AG04450 (cell line): ENCODE results near the gene CDKAL1. TPM values are rescaled to one million over a fixed set of nuclear protein-coding genes. Genes with fewer than 3 reads are reported as not detected.

Experiments used
- CTCF ChIA-PET: fragments of 300-600, 350-600 bp; formaldehyde crosslinking; extraction: SDS; loops from one replicate; lab custom pipeline; 2022; ENCODE audit warnings: antibody characterized with exemption, inconsistent platforms; lab: Charles Lee
- POLR2A ChIA-PET: fragments of 350-600 bp; formaldehyde crosslinking; extraction: SDS; loops from one replicate; lab custom pipeline; 2021; ENCODE audit warnings: antibody characterized with exemption, inconsistent platforms; lab: Yijun Ruan, JAX
- DNase-seq: peaks from one replicate; pipeline ENCODE4 v3.0.0-alpha.2; 2011; ENCODE audit warnings: low read depth, low spot score
- H3K27ac ChIP-seq: one replicate; pipeline ENCODE4 v1.5.1; 2012; ENCODE audit warnings: low read depth, low read length, control low read depth
- H3K27me3 ChIP-seq: one replicate; pipeline ENCODE4 v1.6.0; 2012; ENCODE audit warnings: low read length; ENCODE audit not compliant: control insufficient read depth, insufficient read depth
- H3K4me3 ChIP-seq: 2 replicates; pipeline ENCODE4 v1.5.1; 2011; ENCODE audit warnings: mild to moderate bottlenecking, low read depth, low read length, control low read depth
- H3K9me3 ChIP-seq: 2 replicates; pipeline ENCODE4 v1.5.1; 2012; ENCODE audit warnings: low read length; ENCODE audit not compliant: control insufficient read depth, insufficient read depth
- polyA plus RNA-seq: library from polyadenylated mRNA; depleted of rRNA; stranded (reverse); fragments of >200 nt; gene quantifications from 2 replicates; pipeline ENCODE4 v1.2.3, GENCODE V29; 2011
- TF ChIP-seq, protein P1 (sequence below): IDR thresholded peaks from 2 replicates; pipeline ENCODE4 v1.5.1; 2011; ENCODE audit warnings: low read depth, low read length, control low read depth, inconsistent platforms

Gene CDKAL1
- polyA plus RNA-seq, 1 experiment, result 9.2 TPM

DNA sequence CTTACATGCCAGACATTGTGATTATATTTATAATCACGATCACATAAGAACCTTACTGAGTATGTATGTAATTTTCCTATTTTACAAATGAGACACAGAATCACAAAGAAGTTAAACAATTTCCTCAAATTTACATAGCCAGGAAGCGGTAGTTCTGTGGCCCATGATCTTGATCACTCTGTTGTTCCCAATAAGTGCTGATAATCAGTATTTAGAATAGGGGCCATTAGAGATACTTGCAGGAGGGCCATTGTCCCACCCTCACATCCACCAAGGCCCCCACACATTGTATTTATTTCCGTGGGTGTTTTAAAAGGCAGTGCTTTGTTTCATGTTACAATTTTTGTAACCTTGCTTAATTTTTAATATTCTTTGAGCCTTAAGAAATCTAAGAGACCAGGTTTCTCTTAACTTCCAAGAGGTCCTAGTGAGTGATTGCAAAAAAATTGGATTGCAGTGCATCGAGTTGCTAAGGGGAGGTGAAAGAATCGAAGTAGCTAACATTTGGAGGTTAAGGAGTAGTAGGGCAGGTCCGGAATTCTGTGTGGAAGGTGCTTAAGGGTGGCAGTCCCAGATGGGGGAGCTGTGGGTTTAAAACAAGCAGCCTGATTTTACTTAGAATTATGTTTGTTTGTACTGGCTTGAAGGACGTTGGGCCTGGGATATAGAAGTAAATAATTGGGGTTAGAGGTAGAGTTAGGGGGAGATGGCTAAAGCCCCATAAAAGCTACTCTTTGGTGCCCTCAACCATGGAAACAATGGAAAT, 339.4 kb downstream of the CDKAL1 start:
- CTCF ChIA-PET, result interaction anchor here (0.6 to 2.6 kb wide), 2 partner anchors 330 to 716 kb away, joined by 6 to 15 read pairs; no protein-coding TSS in a partner anchor
- Histone ChIP-seq H3K4me3 (no peak overlapping the region), H3K9me3 (no peaks in the 10 kb centered on the region), H3K27me3 (no peaks in the 10 kb centered on the region), H3K27ac (no peak overlapping the region)
- TF ChIP-seq, protein P1, sequence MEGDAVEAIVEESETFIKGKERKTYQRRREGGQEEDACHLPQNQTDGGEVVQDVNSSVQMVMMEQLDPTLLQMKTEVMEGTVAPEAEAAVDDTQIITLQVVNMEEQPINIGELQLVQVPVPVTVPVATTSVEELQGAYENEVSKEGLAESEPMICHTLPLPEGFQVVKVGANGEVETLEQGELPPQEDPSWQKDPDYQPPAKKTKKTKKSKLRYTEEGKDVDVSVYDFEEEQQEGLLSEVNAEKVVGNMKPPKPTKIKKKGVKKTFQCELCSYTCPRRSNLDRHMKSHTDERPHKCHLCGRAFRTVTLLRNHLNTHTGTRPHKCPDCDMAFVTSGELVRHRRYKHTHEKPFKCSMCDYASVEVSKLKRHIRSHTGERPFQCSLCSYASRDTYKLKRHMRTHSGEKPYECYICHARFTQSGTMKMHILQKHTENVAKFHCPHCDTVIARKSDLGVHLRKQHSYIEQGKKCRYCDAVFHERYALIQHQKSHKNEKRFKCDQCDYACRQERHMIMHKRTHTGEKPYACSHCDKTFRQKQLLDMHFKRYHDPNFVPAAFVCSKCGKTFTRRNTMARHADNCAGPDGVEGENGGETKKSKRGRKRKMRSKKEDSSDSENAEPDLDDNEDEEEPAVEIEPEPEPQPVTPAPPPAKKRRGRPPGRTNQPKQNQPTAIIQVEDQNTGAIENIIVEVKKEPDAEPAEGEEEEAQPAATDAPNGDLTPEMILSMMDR, result no peak
- POLR2A ChIA-PET, result interaction anchor here (1.0 kb wide), 1 partner anchor 131 kb away, joined by 3 read pairs; no protein-coding TSS in a partner anchor
- no peak for DNase-seq

DNA sequence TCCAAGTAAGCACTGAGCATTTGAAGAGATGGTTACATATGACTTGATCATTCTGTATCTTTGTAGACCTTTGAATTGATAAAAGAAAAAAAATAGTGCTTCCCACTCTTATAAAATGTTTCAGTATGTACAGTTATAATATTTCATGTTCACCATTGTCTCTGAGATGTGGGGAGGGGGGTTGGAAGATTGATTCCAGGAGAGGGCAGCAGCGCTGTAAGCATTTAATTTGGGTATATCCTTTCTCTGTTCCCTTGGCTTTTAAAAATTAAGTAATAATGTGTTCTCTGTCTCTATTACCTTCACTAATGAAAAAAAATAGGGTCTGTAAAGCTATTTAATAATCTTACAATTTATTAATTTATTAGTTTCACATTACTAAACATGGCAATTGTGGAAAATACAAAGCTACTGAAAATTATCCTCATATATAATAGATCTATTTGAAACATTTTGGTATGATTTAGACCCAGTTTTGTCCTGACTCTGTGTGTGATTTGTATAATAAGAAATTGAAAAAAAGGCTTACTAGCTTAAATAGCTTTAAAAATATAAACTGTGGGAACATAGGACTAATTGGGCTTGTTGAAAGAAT, 341.2 kb downstream of the CDKAL1 start:
- no peaks in the 10 kb centered on the region for H3K27me3 ChIP-seq
- TF ChIP-seq, protein P1, result peak; percentile 54
- no peak overlapping the region for H3K27ac ChIP-seq
- no peaks in the 10 kb centered on the region for H3K9me3 ChIP-seq
- no peak overlapping the region for H3K4me3 ChIP-seq
- peak; percentile 18 for DNase-seq
- CTCF ChIA-PET, result interaction anchor here (0.5 to 2.6 kb wide), 11 partner anchors 17 to 898 kb away, joined by 3 to 28 read pairs (median 4); no protein-coding TSS in a partner anchor
- POLR2A ChIA-PET, result interaction anchor here (0.5 to 2.6 kb wide), 3 partner anchors 214 to 718 kb away, joined by 3 to 14 read pairs (median 3); partner anchors contain the start of gene SOX4

DNA sequence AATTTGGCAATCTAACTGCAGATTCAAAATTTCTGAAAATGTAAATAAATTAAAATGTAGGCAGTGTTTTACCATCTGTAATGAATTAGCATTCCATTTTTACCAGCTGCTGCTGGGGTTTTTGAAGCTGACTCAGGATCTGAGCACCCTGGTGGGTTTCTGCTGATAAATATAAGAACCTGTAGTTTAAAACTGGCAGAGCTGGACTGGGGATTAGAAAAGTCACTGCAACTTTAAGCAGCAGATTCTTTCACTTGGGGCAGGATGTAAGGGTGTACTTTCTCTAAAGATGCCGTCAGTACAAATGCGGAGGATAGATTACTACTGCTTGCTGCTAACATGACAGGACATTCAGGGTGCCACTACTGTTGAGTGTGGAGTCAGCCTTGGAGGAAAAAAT, 341.8 kb downstream of the CDKAL1 start:
- no peaks in the 10 kb centered on the region for H3K9me3 ChIP-seq
- H3K27ac ChIP-seq, result peak overlapping the region; percentile 58
- H3K4me3 ChIP-seq, result no peak overlapping the region; the same call in 1 of the 2 replicates
- no peaks in the 10 kb centered on the region for H3K27me3 ChIP-seq
- peak; percentile 53 for DNase-seq
- ChIA-PET CTCF (interaction anchor here (0.5 to 2.6 kb wide), 8 partner anchors 182 to 897 kb away, joined by 3 to 28 read pairs (median 4); no protein-coding TSS in a partner anchor), POLR2A (interaction anchor here (0.5 to 2.6 kb wide), 3 partner anchors 213 to 718 kb away, joined by 3 to 14 read pairs (median 3); partner anchors contain the start of gene SOX4)
- TF ChIP-seq, protein P1, result no peak

DNA sequence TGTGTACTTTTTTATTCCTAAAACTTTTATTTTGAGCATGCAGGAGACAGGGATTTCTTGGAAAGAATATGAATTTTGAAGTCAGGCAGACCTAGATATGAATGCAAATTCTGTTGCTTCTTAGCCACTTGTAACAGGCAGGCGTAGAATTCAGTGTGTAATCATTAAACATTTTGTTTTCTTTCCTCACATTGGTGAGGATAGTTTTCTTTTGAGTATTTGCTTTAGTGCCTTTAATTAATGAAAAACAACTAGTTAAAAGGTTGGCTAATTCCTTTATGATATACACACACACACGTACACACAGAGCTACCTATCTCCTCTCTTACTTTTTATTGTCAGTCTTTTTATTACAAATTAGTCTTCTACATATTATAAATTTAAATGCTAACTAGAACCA, 342.3 kb downstream of the CDKAL1 start:
- no peaks in the 10 kb centered on the region for H3K27me3 ChIP-seq
- POLR2A ChIA-PET, result interaction anchor here (1.3 to 2.6 kb wide), 3 partner anchors 102 to 717 kb away, joined by 3 to 14 read pairs (median 4); partner anchors contain the start of gene SOX4
- no peak for DNase-seq
- no peak overlapping the region for H3K27ac ChIP-seq
- CTCF ChIA-PET, result interaction anchor here (1.0 to 2.6 kb wide), 2 partner anchors 712 to 716 kb away, joined by 5 to 28 read pairs; no protein-coding TSS in a partner anchor
- TF ChIP-seq, protein P1, result no peak
- no peak overlapping the region for H3K4me3 ChIP-seq
- H3K9me3 ChIP-seq, result no peaks in the 10 kb centered on the region
